SU-DHL-6 (cell line): ENCODE results near the gene PHKA2.

Source experiments
- H2AFZ ChIP-seq: fragments of 200-600 bp; sonication (generic); 2 replicates; pipeline ENCODE4 v1.6.1; 2014; ENCODE audit warnings: low read depth, mild to moderate bottlenecking, moderate library complexity, mixed read lengths, antibody characterized with exemption, low read length; ENCODE audit not compliant: severe bottlenecking
- H3F3A ChIP-seq: fragments of 200-600 bp; shearing (Covaris generic); 2 replicates; pipeline ENCODE4 v1.6.0; 2016; ENCODE audit warnings: antibody characterized with exemption, mild to moderate bottlenecking; ENCODE audit not compliant: insufficient read depth
- H3K27ac ChIP-seq: fragments of 200-600 bp; sonication (generic); 2 replicates; pipeline ENCODE4 v1.5.1; 2016; ENCODE audit warnings: low read depth, mild to moderate bottlenecking, low read length, moderate library complexity, mixed read lengths
- H3K27me3 ChIP-seq: fragments of 200-600 bp; sonication (generic), shearing (Covaris generic); 2 replicates; pipeline ENCODE4 v1.6.0; 2014; ENCODE audit warnings: mild to moderate bottlenecking, low read length
- H3K36me3 ChIP-seq: fragments of 200-600 bp; sonication (generic); 2 replicates; pipeline ENCODE4 v1.6.1; 2014; ENCODE audit warnings: mild to moderate bottlenecking, low read length, mixed read lengths
- H3K4me2 ChIP-seq: fragments of 300-600, 200-600 bp; shearing (Covaris generic), sonication (generic); 2 replicates; pipeline ENCODE4 v1.6.0; 2014; ENCODE audit warnings: low read length, low read depth, mild to moderate bottlenecking; ENCODE audit not compliant: poor library complexity, severe bottlenecking
- H3K4me3 ChIP-seq: fragments of 200-600 bp; sonication (generic); 2 replicates; pipeline ENCODE4 v1.5.1; 2014; ENCODE audit warnings: antibody characterized with exemption, low read length, mild to moderate bottlenecking, mixed read lengths; ENCODE audit not compliant: insufficient read depth, poor library complexity, severe bottlenecking
- H3K79me2 ChIP-seq: fragments of 200-600 bp; sonication (generic); 2 replicates; pipeline ENCODE4 v1.6.1; 2014; ENCODE audit warnings: mild to moderate bottlenecking, low read length, moderate library complexity; ENCODE audit not compliant: insufficient read depth
- H3K9ac ChIP-seq: fragments of 200-600 bp; sonication (generic); 2 replicates; pipeline ENCODE4 v1.7.0; 2014; ENCODE audit warnings: mild to moderate bottlenecking, low read length
- H3K9me2 ChIP-seq: fragments of 200-600 bp; sonication (generic); replicated peaks from 2 replicates; pipeline ENCODE4 v1.6.1; 2014; ENCODE audit warnings: low read length; ENCODE audit not compliant: insufficient read depth
- H3K9me3 ChIP-seq: fragments of 200-600 bp; sonication (generic); 2 replicates; pipeline ENCODE4 v1.6.1; 2014; ENCODE audit warnings: low read length, mixed read lengths; ENCODE audit not compliant: insufficient read depth
- H4K20me1 ChIP-seq: fragments of 200-600 bp; sonication (generic); 2 replicates; pipeline ENCODE4 v1.6.1; 2014; ENCODE audit warnings: low read depth, mild to moderate bottlenecking, antibody characterized with exemption, low read length, moderate library complexity, mixed read lengths
- EZH2phosphoT487 ChIP-seq: fragments of 200-600 bp; sonication (generic), shearing (Covaris generic); conservative IDR thresholded peaks from 2 replicates; pipeline ENCODE4 v1.6.1; 2018; ENCODE audit warnings: mild to moderate bottlenecking, antibody characterized with exemption, low read length, moderate library complexity, mixed read lengths
- TF ChIP-seq, protein P1 (sequence below): fragments of 200-600 bp; sonication (generic); IDR thresholded peaks from one replicate; pipeline ENCODE4 v1.5.1; 2017; ENCODE audit warnings: antibody characterized with exemption, mild to moderate bottlenecking, low read length, moderate library complexity; ENCODE audit not compliant: insufficient read depth, poor library complexity, severe bottlenecking

PHKA2 gene

DNA sequence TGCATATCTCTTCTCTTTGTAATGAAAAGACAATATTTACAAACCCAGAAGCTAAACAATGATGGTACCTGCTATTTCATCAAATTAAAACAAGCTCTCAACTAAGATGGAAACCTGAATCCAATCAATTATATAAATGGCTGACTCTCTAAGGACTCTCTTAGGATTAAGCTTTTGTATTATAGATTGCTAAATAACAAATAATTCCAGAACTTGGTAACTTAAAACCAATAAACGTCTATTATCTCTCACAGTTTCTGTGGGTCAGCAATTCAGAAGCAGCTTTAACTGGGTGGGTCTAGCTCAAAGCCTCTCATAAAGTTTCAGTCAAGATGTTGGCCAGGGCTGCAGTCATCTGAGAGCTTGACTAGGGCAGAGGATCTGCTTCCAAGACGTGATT lies 12.4 kb downstream of the PHKA2 start:
- H3K27me3 ChIP-seq: no peaks in the 10 kb centered on the region
- no peak for TF ChIP-seq EZH2phosphoT487
- TF ChIP-seq, protein P1, sequence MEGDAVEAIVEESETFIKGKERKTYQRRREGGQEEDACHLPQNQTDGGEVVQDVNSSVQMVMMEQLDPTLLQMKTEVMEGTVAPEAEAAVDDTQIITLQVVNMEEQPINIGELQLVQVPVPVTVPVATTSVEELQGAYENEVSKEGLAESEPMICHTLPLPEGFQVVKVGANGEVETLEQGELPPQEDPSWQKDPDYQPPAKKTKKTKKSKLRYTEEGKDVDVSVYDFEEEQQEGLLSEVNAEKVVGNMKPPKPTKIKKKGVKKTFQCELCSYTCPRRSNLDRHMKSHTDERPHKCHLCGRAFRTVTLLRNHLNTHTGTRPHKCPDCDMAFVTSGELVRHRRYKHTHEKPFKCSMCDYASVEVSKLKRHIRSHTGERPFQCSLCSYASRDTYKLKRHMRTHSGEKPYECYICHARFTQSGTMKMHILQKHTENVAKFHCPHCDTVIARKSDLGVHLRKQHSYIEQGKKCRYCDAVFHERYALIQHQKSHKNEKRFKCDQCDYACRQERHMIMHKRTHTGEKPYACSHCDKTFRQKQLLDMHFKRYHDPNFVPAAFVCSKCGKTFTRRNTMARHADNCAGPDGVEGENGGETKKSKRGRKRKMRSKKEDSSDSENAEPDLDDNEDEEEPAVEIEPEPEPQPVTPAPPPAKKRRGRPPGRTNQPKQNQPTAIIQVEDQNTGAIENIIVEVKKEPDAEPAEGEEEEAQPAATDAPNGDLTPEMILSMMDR: no peak
- no peaks in the 10 kb centered on the region for H3K79me2 ChIP-seq
- H3K4me2 ChIP-seq: no peak overlapping the region
- H3K9me3 ChIP-seq: no peaks in the 10 kb centered on the region
- H3K9ac ChIP-seq: no peak overlapping the region
- no peaks in the 10 kb centered on the region for H3K36me3 ChIP-seq
- no peak overlapping the region for H2AFZ ChIP-seq
- H3K4me3 ChIP-seq: no peak overlapping the region
- no peaks in the 10 kb centered on the region for H3F3A ChIP-seq
- no peaks in the 10 kb centered on the region for H4K20me1 ChIP-seq
- no peaks in the 10 kb centered on the region for H3K9me2 ChIP-seq
- no peak overlapping the region for H3K27ac ChIP-seq

- H3K9me2 ChIP-seq: no peaks in the 10 kb centered on the region
- no peak overlapping the region for H3K4me2 ChIP-seq
- H4K20me1 ChIP-seq: no peaks in the 10 kb centered on the region
- no peak overlapping the region for H2AFZ ChIP-seq
- H3F3A ChIP-seq: no peaks in the 10 kb centered on the region
- no peak overlapping the region for H3K27ac ChIP-seq
- no peak overlapping the region for H3K9ac ChIP-seq
- H3K36me3 ChIP-seq: no peaks in the 10 kb centered on the region
- no peaks in the 10 kb centered on the region for H3K79me2 ChIP-seq
- TF ChIP-seq, protein P1: no peak
- no peak for TF ChIP-seq EZH2phosphoT487
- no peaks in the 10 kb centered on the region for H3K27me3 ChIP-seq
- H3K9me3 ChIP-seq: no peaks in the 10 kb centered on the region
- H3K4me3 ChIP-seq: no peak overlapping the region
Measured at GRCh38 chrX:18970465-18970864, 13.4 kb downstream of the PHKA2 start.

DNA sequence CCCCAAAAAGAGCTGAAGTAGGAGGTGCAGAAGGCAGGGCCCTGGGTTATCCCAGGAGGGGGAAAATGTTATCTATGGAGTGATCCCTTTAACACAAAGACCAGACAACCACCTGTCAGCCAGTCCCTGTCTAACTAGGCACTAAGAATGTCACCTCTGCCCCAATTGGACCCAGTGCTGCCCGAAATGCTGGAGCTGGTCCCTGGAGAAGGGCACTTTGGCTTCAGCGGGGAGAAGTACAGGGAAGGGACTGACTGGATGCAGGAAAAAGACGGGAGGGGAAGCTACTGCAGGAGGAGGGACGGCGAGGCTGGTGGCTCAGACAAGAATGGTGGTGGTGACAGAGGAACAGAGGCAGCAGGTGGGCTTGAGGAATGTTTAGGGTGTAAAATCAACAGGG lies 17.3 kb downstream of the PHKA2 start:
- H3K4me2 ChIP-seq: no peak overlapping the region
- H4K20me1 ChIP-seq: no peaks in the 10 kb centered on the region
- H3K36me3 ChIP-seq: no peaks in the 10 kb centered on the region
- H3K27me3 ChIP-seq: no peaks in the 10 kb centered on the region
- H2AFZ ChIP-seq: no peak overlapping the region
- no peak for TF ChIP-seq EZH2phosphoT487
- TF ChIP-seq, protein P1: no peak
- H3K9me3 ChIP-seq: no peaks in the 10 kb centered on the region
- no peaks in the 10 kb centered on the region for H3F3A ChIP-seq
- no peak overlapping the region for H3K4me3 ChIP-seq
- H3K9me2 ChIP-seq: no peaks in the 10 kb centered on the region
- no peaks in the 10 kb centered on the region for H3K79me2 ChIP-seq
- H3K27ac ChIP-seq: no peak overlapping the region
- H3K9ac ChIP-seq: no peak overlapping the region
